Fibroblast of villous mesenchyme (primary cell): ENCODE data around the gene RNF2. TPM values are rescaled to one million over a fixed set of nuclear protein-coding genes. Genes with fewer than 3 reads are reported as not detected.

ENCODE experiments used
- DNase-seq: peaks from one replicate; pipeline ENCODE4 v3.0.0-alpha.2; 2010; ENCODE audit warnings: low read depth
- H3K4me3 ChIP-seq: 2 replicates; pipeline ENCODE4 v1.5.1; 2011; ENCODE audit warnings: low read depth, mild to moderate bottlenecking, low read length
- small RNA-seq: library from RNA; depleted of rRNA; stranded (forward); fragments of <200 nt; gene quantifications from one replicate; pipeline ENCODE3, GENCODE V24; 2012
- total RNA-seq: library from RNA; depleted of rRNA; stranded (reverse); fragments of >200 nt; gene quantifications from 2 replicates; pipeline ENCODE4 v1.2.3, GENCODE V29; 2012
- TF ChIP-seq, protein P1 (sequence below): IDR thresholded peaks from 2 replicates; pipeline ENCODE4 v1.5.1; 2012; ENCODE audit warnings: low read depth, mild to moderate bottlenecking, low read length; ENCODE audit not compliant: insufficient read depth

The RNF2 gene
- total RNA-seq, 1 donor, result 27.2 TPM

GRCh38 chr1:185137896-185138545, 92.7 kb downstream of the RNF2 start:
- DNase-seq, result no peak
- H3K4me3 ChIP-seq, result no peak overlapping the region
- TF ChIP-seq, protein P1, sequence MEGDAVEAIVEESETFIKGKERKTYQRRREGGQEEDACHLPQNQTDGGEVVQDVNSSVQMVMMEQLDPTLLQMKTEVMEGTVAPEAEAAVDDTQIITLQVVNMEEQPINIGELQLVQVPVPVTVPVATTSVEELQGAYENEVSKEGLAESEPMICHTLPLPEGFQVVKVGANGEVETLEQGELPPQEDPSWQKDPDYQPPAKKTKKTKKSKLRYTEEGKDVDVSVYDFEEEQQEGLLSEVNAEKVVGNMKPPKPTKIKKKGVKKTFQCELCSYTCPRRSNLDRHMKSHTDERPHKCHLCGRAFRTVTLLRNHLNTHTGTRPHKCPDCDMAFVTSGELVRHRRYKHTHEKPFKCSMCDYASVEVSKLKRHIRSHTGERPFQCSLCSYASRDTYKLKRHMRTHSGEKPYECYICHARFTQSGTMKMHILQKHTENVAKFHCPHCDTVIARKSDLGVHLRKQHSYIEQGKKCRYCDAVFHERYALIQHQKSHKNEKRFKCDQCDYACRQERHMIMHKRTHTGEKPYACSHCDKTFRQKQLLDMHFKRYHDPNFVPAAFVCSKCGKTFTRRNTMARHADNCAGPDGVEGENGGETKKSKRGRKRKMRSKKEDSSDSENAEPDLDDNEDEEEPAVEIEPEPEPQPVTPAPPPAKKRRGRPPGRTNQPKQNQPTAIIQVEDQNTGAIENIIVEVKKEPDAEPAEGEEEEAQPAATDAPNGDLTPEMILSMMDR, result no peak

DNA sequence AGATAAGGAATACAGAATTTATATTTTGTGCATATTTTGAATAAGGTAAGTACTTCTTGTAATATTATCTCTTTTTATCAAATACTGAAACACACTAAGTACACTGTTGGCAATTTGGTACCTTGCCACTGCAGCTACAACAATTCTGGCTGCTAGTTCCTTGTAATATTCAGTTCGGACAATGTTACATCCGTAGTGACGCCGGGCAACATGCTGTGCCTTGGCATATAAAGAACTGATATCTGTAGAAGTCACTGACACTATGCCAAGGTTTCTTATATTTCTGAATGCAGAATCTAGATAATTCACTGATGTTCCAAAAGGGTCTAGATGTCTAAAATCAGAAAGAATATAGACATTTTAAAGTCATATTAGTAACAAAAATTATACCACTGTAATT, 93.9 kb downstream of the RNF2 start:
- no peak for DNase-seq
- TF ChIP-seq, protein P1, result no peak
- no peak overlapping the region for H3K4me3 ChIP-seq

- TF ChIP-seq, protein P1, result no peak
- no peak overlapping the region for H3K4me3 ChIP-seq
- no peak for DNase-seq
Observed at GRCh38 chr1:185144233-185144632, 98.9 kb downstream of the RNF2 start.

GRCh38 chr1:185151215-185151614, 105.9 kb downstream of the RNF2 start:
- TF ChIP-seq, protein P1, result no peak
- H3K4me3 ChIP-seq, result no peak overlapping the region
- DNase-seq, result no peak

Small RNA genes lying within 50 kb of the gene (small RNA-seq; reads per million reads assigned to genes)
- not detected for gene RNA5SP72

Other genes with a start within 250 kb of the RNF2 start
- 17.7 and 58.9 TPM in 2 replicates for gene NIBAN1, start 71.0 kb upstream of the RNF2 start, total RNA-seq
- gene TRMT1L, start 111.4 kb downstream of the RNF2 start, total RNA-seq, result 11.6 and 24.6 TPM in 2 replicates
- gene SWT1, start 111.6 kb downstream of the RNF2 start, total RNA-seq, result 3.9 and 5.2 TPM in 2 replicates